Measurements from ENCODE around the gene IRF2BP2. TPM values are rescaled to one million over a fixed set of nuclear protein-coding genes. Genes with fewer than 3 reads are reported as not detected.

Gene IRF2BP2
- total RNA-seq, 2 donors from 2014 or later = 111 to 124 TPM

- intact Hi-C loops (cut with DNase I) = no loop called here
- H3K9me3 ChIP-seq = no peaks in the 10 kb centered on the region
- no peak overlapping the region for H3K4me3 ChIP-seq
- H3K27ac ChIP-seq = peak overlapping the region; percentile 46 to 65
- 62% methylated on average over 16 of the region's 16 CpGs for WGBS
- no peaks in the 10 kb centered on the region for H3K36me3 ChIP-seq
- peak; percentile 79 for DNase-seq (ENCODE audit: low spot score)
- TF ChIP-seq POLR2AphosphoS5 (IDR thresholded peaks at IDR 0.05) (peak; percentile 70), CTCF (IDR thresholded peaks at IDR 0.05) (no peak)
- H3K27me3 ChIP-seq (replicated peaks; ENCODE audit: insufficient read depth) = no peaks in the 10 kb centered on the region
- no peaks in the 10 kb centered on the region for H3K4me1 ChIP-seq (replicated peaks)
Measured at GRCh38 chr1:234589064-234589800, 20.7 kb downstream of the IRF2BP2 start.

- Histone ChIP-seq H3K4me1 (replicated peaks) (no peaks in the 10 kb centered on the region), H3K4me3 (no peak overlapping the region), H3K9me3 (no peaks in the 10 kb centered on the region), H3K36me3 (no peaks in the 10 kb centered on the region), H3K27me3 (replicated peaks; ENCODE audit: insufficient read depth) (no peaks in the 10 kb centered on the region), H3K27ac (peak overlapping the region; percentile 46 to 65)
- TF ChIP-seq CTCF (IDR thresholded peaks at IDR 0.05) (no peak), POLR2A (IDR thresholded peaks at IDR 0.05) (no peak), POLR2AphosphoS5 (IDR thresholded peaks at IDR 0.05) (no peak)
- WGBS = 81% methylated on average over 4 of the region's 4 CpGs
- intact Hi-C loops (cut with DNase I) = no loop called here
- no peak for DNase-seq (ENCODE audit: low spot score)
Measured at GRCh38 chr1:234588386-234588785, 21.6 kb downstream of the IRF2BP2 start.

- Histone ChIP-seq H3K4me1 (replicated peaks) (no peaks in the 10 kb centered on the region), H3K27ac (no peak overlapping the region)
- intact Hi-C loops (cut with DNase I) = no loop called here
Measured at GRCh38 chr1:234586892-234587485, 23.0 kb downstream of the IRF2BP2 start.

GRCh38 chr1:234586304-234586703, 23.7 kb downstream of the IRF2BP2 start:
- intact Hi-C loops (cut with DNase I) = no loop called here
- no peak for TF ChIP-seq POLR2A (IDR thresholded peaks at IDR 0.05)
- TF ChIP-seq POLR2AphosphoS5 (IDR thresholded peaks at IDR 0.05) = no peak
- no peak for TF ChIP-seq CTCF (IDR thresholded peaks at IDR 0.05)
- no peak for DNase-seq (ENCODE audit: low spot score)
- Histone ChIP-seq H3K4me3 (no peak overlapping the region), H3K9me3 (no peaks in the 10 kb centered on the region), H3K36me3 (no peaks in the 10 kb centered on the region), H3K27me3 (replicated peaks; ENCODE audit: insufficient read depth) (no peaks in the 10 kb centered on the region), H3K27ac (no peak overlapping the region), H3K4me1 (replicated peaks) (no peaks in the 10 kb centered on the region)
- 95% methylated on average over 5 of the region's 5 CpGs for WGBS

More at GRCh38 chr1:234586892-234587485, 23.0 kb downstream of the IRF2BP2 start:
- no peak for DNase-seq (ENCODE audit: low spot score)
- no peaks in the 10 kb centered on the region for H3K27me3 ChIP-seq (replicated peaks; ENCODE audit: insufficient read depth)
- no peaks in the 10 kb centered on the region for H3K9me3 ChIP-seq
- TF ChIP-seq POLR2AphosphoS5 (IDR thresholded peaks at IDR 0.05) = no peak
- no peak for TF ChIP-seq CTCF (IDR thresholded peaks at IDR 0.05)
- no peak for TF ChIP-seq POLR2A (IDR thresholded peaks at IDR 0.05)
- no peaks in the 10 kb centered on the region for H3K36me3 ChIP-seq
- 76% methylated on average over 12 of the region's 12 CpGs for WGBS
- no peak overlapping the region for H3K4me3 ChIP-seq
